Measurements from ENCODE around the gene ZCCHC7.

The ZCCHC7 gene

GRCh38 chr9:37271679-37272078 lies 151.3 kb downstream of the ZCCHC7 start:
- DNase-seq: peak in 1 of 2 donors; percentile 45
- H2BK12ac ChIP-seq (ENCODE audit: low read length): no peak overlapping the region
- H4K8ac ChIP-seq (ENCODE audit: low read depth, low read length): no peak overlapping the region
- H3K79me2 ChIP-seq (ENCODE audit: control insufficient read depth, insufficient read depth, low read length, poor library complexity): no peaks in the 10 kb centered on the region
- H2AK5ac ChIP-seq (ENCODE audit: low read length): no peak overlapping the region
- no peak overlapping the region for H2AFZ ChIP-seq (ENCODE audit: insufficient read depth, low read length, poor library complexity)
- no peak overlapping the region for H2BK5ac ChIP-seq (ENCODE audit: low read depth, low read length, poor library complexity)
- no peak overlapping the region for H3K23ac ChIP-seq (ENCODE audit: low read length)
- no CpG with 5 or more reads among the region's 6 CpGs for WGBS (ENCODE audit: extremely low coverage, insufficient coverage, insufficient read length)
- H3K27ac ChIP-seq (ENCODE audit: low read depth, low read length): no peak overlapping the region
- no peaks in the 10 kb centered on the region for H3K27me3 ChIP-seq (ENCODE audit: insufficient read depth, low read length)
- no peak overlapping the region for H3K4me3 ChIP-seq (ENCODE audit: low read depth, low read length)
- H3K9me3 ChIP-seq (ENCODE audit: insufficient read depth, low read depth, low read length): no peaks in the 10 kb centered on the region
- H3K14ac ChIP-seq (ENCODE audit: low read length): no peak overlapping the region
- H4K91ac ChIP-seq (ENCODE audit: low read depth, low read length): no peak overlapping the region
- H3K9ac ChIP-seq (ENCODE audit: low read length): no peak overlapping the region
- no peak overlapping the region for H3K4me2 ChIP-seq (ENCODE audit: low read length)
- no peaks in the 10 kb centered on the region for H3K4me1 ChIP-seq (ENCODE audit: control insufficient read depth in 1 of 2, insufficient read depth in 2 of 2, low read length in 2 of 2)
- no peak overlapping the region for H3K18ac ChIP-seq (ENCODE audit: low read length)
- no peak overlapping the region for H2BK120ac ChIP-seq (ENCODE audit: insufficient read depth, low read length, poor library complexity)
- H3K36me3 ChIP-seq (ENCODE audit: control insufficient read depth in 1 of 2, insufficient read depth in 2 of 2, low read length in 2 of 2): no peaks in the 10 kb centered on the region
- H3K79me1 ChIP-seq (ENCODE audit: low read length): no peaks in the 10 kb centered on the region
- no peak overlapping the region for H3K4ac ChIP-seq (ENCODE audit: low read depth, low read length)
- H4K12ac ChIP-seq (ENCODE audit: low read depth, low read length): no peak overlapping the region

- Histone ChIP-seq H3K18ac (ENCODE audit: low read length) (no peak overlapping the region), H2AK5ac (ENCODE audit: low read length) (no peak overlapping the region), H3K4me2 (ENCODE audit: low read length) (no peak overlapping the region), H2AFZ (ENCODE audit: insufficient read depth, low read length, poor library complexity) (no peak overlapping the region), H3K27ac (ENCODE audit: low read depth, low read length) (no peak overlapping the region), H4K8ac (ENCODE audit: low read depth, low read length) (no peak overlapping the region), H3K79me2 (ENCODE audit: control insufficient read depth, insufficient read depth, low read length, poor library complexity) (no peaks in the 10 kb centered on the region), H3K4me3 (ENCODE audit: low read depth, low read length) (no peak overlapping the region), H2BK120ac (ENCODE audit: insufficient read depth, low read length, poor library complexity) (no peak overlapping the region), H3K9me3 (ENCODE audit: insufficient read depth, low read depth, low read length) (no peaks in the 10 kb centered on the region), H3K27me3 (ENCODE audit: insufficient read depth, low read length) (no peaks in the 10 kb centered on the region), H2BK5ac (ENCODE audit: low read depth, low read length, poor library complexity) (no peak overlapping the region), H2BK12ac (ENCODE audit: low read length) (no peak overlapping the region), H3K4me1 (ENCODE audit: control insufficient read depth in 1 of 2, insufficient read depth in 2 of 2, low read length in 2 of 2) (no peaks in the 10 kb centered on the region), H3K79me1 (ENCODE audit: low read length) (no peaks in the 10 kb centered on the region), H4K91ac (ENCODE audit: low read depth, low read length) (no peak overlapping the region), H3K23ac (ENCODE audit: low read length) (no peak overlapping the region), H3K9ac (ENCODE audit: low read length) (no peak overlapping the region), H3K4ac (ENCODE audit: low read depth, low read length) (no peak overlapping the region), H4K12ac (ENCODE audit: low read depth, low read length) (no peak overlapping the region), H3K14ac (ENCODE audit: low read length) (no peak overlapping the region), H3K36me3 (ENCODE audit: control insufficient read depth in 1 of 2, insufficient read depth in 2 of 2, low read length in 2 of 2) (no peaks in the 10 kb centered on the region)
- DNase-seq: no peak
Observed at GRCh38 chr9:37273595-37273994, 153.2 kb downstream of the ZCCHC7 start.

- DNase-seq: no peak
- Histone ChIP-seq H3K4me1 (ENCODE audit: control insufficient read depth in 1 of 2, insufficient read depth in 2 of 2, low read length in 2 of 2) (no peaks in the 10 kb centered on the region), H3K23ac (ENCODE audit: low read length) (no peak overlapping the region), H4K8ac (ENCODE audit: low read depth, low read length) (no peak overlapping the region), H3K27ac (ENCODE audit: low read depth, low read length) (no peak overlapping the region), H3K27me3 (ENCODE audit: insufficient read depth, low read length) (no peaks in the 10 kb centered on the region), H3K4ac (ENCODE audit: low read depth, low read length) (no peak overlapping the region), H4K91ac (ENCODE audit: low read depth, low read length) (no peak overlapping the region), H2BK12ac (ENCODE audit: low read length) (no peak overlapping the region), H3K79me1 (ENCODE audit: low read length) (no peaks in the 10 kb centered on the region), H2AFZ (ENCODE audit: insufficient read depth, low read length, poor library complexity) (no peak overlapping the region), H3K9ac (ENCODE audit: low read length) (no peak overlapping the region), H3K9me3 (ENCODE audit: insufficient read depth, low read depth, low read length) (no peaks in the 10 kb centered on the region), H2AK5ac (ENCODE audit: low read length) (no peak overlapping the region), H3K79me2 (ENCODE audit: control insufficient read depth, insufficient read depth, low read length, poor library complexity) (no peaks in the 10 kb centered on the region), H3K14ac (ENCODE audit: low read length) (no peak overlapping the region), H3K4me3 (ENCODE audit: low read depth, low read length) (no peak overlapping the region), H4K12ac (ENCODE audit: low read depth, low read length) (no peak overlapping the region), H3K18ac (ENCODE audit: low read length) (no peak overlapping the region), H2BK120ac (ENCODE audit: insufficient read depth, low read length, poor library complexity) (no peak overlapping the region), H3K36me3 (ENCODE audit: control insufficient read depth in 1 of 2, insufficient read depth in 2 of 2, low read length in 2 of 2) (no peaks in the 10 kb centered on the region), H2BK5ac (ENCODE audit: low read depth, low read length, poor library complexity) (no peak overlapping the region), H3K4me2 (ENCODE audit: low read length) (no peak overlapping the region)
- WGBS (ENCODE audit: extremely low coverage, insufficient coverage, insufficient read length): no CpG with 5 or more reads among the region's 2 CpGs
Observed at GRCh38 chr9:37281541-37281940, 161.2 kb downstream of the ZCCHC7 start.

- no CpG with 5 or more reads among the region's 6 CpGs for WGBS (ENCODE audit: extremely low coverage, insufficient coverage, insufficient read length)
- H3K9me3 ChIP-seq (ENCODE audit: insufficient read depth, low read depth, low read length): no peaks in the 10 kb centered on the region
- no peak overlapping the region for H3K14ac ChIP-seq (ENCODE audit: low read length)
- H2AK5ac ChIP-seq (ENCODE audit: low read length): no peak overlapping the region
- no peaks in the 10 kb centered on the region for H3K36me3 ChIP-seq (ENCODE audit: control insufficient read depth in 1 of 2, insufficient read depth in 2 of 2, low read length in 2 of 2)
- H2BK5ac ChIP-seq (ENCODE audit: low read depth, low read length, poor library complexity): no peak overlapping the region
- H3K4ac ChIP-seq (ENCODE audit: low read depth, low read length): no peak overlapping the region
- no peak overlapping the region for H4K91ac ChIP-seq (ENCODE audit: low read depth, low read length)
- no peaks in the 10 kb centered on the region for H3K79me2 ChIP-seq (ENCODE audit: control insufficient read depth, insufficient read depth, low read length, poor library complexity)
- no peak overlapping the region for H3K9ac ChIP-seq (ENCODE audit: low read length)
- no peak overlapping the region for H2BK120ac ChIP-seq (ENCODE audit: insufficient read depth, low read length, poor library complexity)
- DNase-seq: no peak
- H3K23ac ChIP-seq (ENCODE audit: low read length): no peak overlapping the region
- H3K4me2 ChIP-seq (ENCODE audit: low read length): no peak overlapping the region
- no peak overlapping the region for H3K4me3 ChIP-seq (ENCODE audit: low read depth, low read length)
- no peak overlapping the region for H4K12ac ChIP-seq (ENCODE audit: low read depth, low read length)
- no peak overlapping the region for H3K18ac ChIP-seq (ENCODE audit: low read length)
- H3K4me1 ChIP-seq (ENCODE audit: control insufficient read depth in 1 of 2, insufficient read depth in 2 of 2, low read length in 2 of 2): no peaks in the 10 kb centered on the region
- H2BK12ac ChIP-seq (ENCODE audit: low read length): no peak overlapping the region
- H3K27me3 ChIP-seq (ENCODE audit: insufficient read depth, low read length): no peaks in the 10 kb centered on the region
- no peaks in the 10 kb centered on the region for H3K79me1 ChIP-seq (ENCODE audit: low read length)
- H2AFZ ChIP-seq (ENCODE audit: insufficient read depth, low read length, poor library complexity): no peak overlapping the region
- no peak overlapping the region for H3K27ac ChIP-seq (ENCODE audit: low read depth, low read length)
- H4K8ac ChIP-seq (ENCODE audit: low read depth, low read length): no peak overlapping the region
Observed at GRCh38 chr9:37283730-37284325, 163.5 kb downstream of the ZCCHC7 start.

Measured in trophoblast cell (in vitro differentiated cells and primary cell).